Nephron (organoid): ENCODE results near the gene MYH4.
A peak's percentile ranks its signal among the peaks of the same experiment; 100 is the strongest.

Experiments
- H3K27ac Mint-ChIP-seq, 3 experiments: 2 replicates each; pipeline ENCODE4 v1.8.0; 2020; ENCODE audit warnings: mixed read lengths in 3 of 3, mild to moderate bottlenecking in 2 of 3, moderate library complexity in 1 of 3
- H3K27me3 Mint-ChIP-seq: 2 replicates; pipeline ENCODE4 v1.8.0; 2021; ENCODE audit warnings: low read depth, mild to moderate bottlenecking, moderate library complexity, mixed read lengths
- H3K36me3 Mint-ChIP-seq: 2 replicates; pipeline ENCODE4 v1.8.0; 2020; ENCODE audit warnings: low read depth, mixed read lengths
- H3K4me1 Mint-ChIP-seq: 2 replicates; pipeline ENCODE4 v1.8.0; 2020; ENCODE audit warnings: mixed read lengths
- H3K4me3 Mint-ChIP-seq, 3 experiments: 2 replicates each; pipeline ENCODE4 v1.8.0; 2020; ENCODE audit warnings: mild to moderate bottlenecking in 3 of 3, mixed read lengths in 3 of 3, moderate library complexity in 2 of 3
- H3K9me3 Mint-ChIP-seq: 2 replicates; pipeline ENCODE4 v1.8.0; 2020; ENCODE audit warnings: mixed read lengths
- TF ChIP-seq, protein P1 (sequence below), 3 experiments: fragments of 200-600 bp; sonication (generic); IDR thresholded peaks; one replicate each; pipeline ENCODE4 v1.5.0; 2021; ENCODE audit warnings: antibody characterized with exemption in 3 of 3; ENCODE audit not compliant: unreplicated experiment in 3 of 3

Gene MYH4

DNA sequence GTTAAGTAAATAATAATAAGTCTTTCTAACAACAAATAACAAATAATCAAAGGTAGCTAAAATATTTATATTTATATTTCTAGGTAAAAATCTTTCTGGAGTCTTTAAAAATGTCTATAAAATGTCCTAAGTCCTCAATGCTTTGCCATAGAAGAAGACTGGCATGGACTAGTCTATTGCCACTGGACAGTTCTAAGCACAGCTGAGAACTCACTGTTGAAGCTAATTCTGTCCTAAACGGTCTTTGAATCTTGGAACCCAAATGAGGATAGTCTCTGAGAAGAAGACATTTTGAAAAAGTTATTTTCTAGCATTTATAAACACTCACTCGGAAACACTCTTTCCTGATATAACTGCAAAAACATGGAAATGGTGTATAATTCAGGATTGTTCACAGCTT lies 48.1 kb downstream of the MYH4 start:
- H3K27me3 Mint-ChIP-seq: peaks cover 5% of the 10 kb centered on the region
- H3K4me1 Mint-ChIP-seq: peaks cover 35% of the 10 kb centered on the region
- peak overlapping the region in 2 of 3 experiments; percentile 78 to 85 for H3K4me3 Mint-ChIP-seq
- H3K27ac Mint-ChIP-seq: peak overlapping the region in 1 of 3 experiments; percentile 25
- no peaks in the 10 kb centered on the region for H3K36me3 Mint-ChIP-seq
- TF ChIP-seq, protein P1, sequence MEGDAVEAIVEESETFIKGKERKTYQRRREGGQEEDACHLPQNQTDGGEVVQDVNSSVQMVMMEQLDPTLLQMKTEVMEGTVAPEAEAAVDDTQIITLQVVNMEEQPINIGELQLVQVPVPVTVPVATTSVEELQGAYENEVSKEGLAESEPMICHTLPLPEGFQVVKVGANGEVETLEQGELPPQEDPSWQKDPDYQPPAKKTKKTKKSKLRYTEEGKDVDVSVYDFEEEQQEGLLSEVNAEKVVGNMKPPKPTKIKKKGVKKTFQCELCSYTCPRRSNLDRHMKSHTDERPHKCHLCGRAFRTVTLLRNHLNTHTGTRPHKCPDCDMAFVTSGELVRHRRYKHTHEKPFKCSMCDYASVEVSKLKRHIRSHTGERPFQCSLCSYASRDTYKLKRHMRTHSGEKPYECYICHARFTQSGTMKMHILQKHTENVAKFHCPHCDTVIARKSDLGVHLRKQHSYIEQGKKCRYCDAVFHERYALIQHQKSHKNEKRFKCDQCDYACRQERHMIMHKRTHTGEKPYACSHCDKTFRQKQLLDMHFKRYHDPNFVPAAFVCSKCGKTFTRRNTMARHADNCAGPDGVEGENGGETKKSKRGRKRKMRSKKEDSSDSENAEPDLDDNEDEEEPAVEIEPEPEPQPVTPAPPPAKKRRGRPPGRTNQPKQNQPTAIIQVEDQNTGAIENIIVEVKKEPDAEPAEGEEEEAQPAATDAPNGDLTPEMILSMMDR (IDR thresholded peaks at IDR 0.05; ENCODE audit: unreplicated experiment in 3 of 3): no peak
- no peaks in the 10 kb centered on the region for H3K9me3 Mint-ChIP-seq

DNA sequence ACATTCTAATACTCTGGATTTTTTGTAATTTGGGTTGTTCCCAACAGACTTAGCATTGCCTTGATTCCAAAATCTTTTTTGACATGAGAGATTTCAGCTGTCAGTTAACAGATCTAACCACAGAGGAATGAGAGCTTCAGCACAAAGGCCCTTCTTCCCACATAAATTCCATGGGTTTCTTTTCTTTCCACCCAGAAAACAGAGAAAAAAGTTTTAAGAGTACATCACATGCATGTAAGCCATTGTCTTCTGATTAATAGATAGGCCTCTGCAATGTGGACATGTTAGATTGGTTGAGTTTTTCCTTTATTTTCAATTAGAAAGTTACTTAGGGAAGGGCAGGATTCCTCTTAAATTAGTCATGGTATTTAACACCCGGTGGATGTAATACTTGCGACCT lies 48.5 kb downstream of the MYH4 start:
- Mint-ChIP-seq H3K27me3 (peaks cover 5% of the 10 kb centered on the region), H3K9me3 (no peaks in the 10 kb centered on the region), H3K27ac (peak overlapping the region; percentile 17 to 71 (median 25)), H3K36me3 (no peaks in the 10 kb centered on the region), H3K4me3 (peak overlapping the region in 2 of 3 experiments; percentile 78 to 85), H3K4me1 (peaks cover 39% of the 10 kb centered on the region)
- TF ChIP-seq, protein P1 (IDR thresholded peaks at IDR 0.05; ENCODE audit: unreplicated experiment in 3 of 3): no peak

DNA sequence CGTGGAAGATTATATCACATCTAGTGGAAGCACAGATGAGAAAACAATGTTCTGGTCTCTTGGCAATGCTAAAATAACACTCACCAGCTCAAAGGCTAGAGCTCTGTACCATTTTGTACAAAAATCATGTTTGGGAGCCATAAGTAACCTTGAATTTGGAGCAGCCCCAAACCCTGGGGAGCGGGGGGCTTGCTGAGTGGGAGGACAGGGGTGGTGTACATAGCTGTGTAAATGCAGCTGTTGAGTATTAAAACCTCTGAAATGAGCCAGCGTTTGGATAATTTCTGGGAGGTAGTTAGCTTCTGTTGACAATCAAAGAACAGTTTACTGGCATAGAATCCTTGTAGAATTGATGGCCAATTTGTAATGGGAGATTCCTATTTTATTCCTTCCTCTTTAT lies 51.9 kb downstream of the MYH4 start:
- TF ChIP-seq, protein P1 (IDR thresholded peaks at IDR 0.05; ENCODE audit: unreplicated experiment in 3 of 3): no peak
- peak overlapping the region; percentile 68 to 92 (median 82) for H3K27ac Mint-ChIP-seq
- peaks cover 40% of the 10 kb centered on the region for H3K4me1 Mint-ChIP-seq
- peak overlapping the region in 1 of 3 experiments; percentile 56 for H3K4me3 Mint-ChIP-seq
- no peaks in the 10 kb centered on the region for H3K36me3 Mint-ChIP-seq
- H3K9me3 Mint-ChIP-seq: no peaks in the 10 kb centered on the region
- H3K27me3 Mint-ChIP-seq: peaks cover 5% of the 10 kb centered on the region

DNA sequence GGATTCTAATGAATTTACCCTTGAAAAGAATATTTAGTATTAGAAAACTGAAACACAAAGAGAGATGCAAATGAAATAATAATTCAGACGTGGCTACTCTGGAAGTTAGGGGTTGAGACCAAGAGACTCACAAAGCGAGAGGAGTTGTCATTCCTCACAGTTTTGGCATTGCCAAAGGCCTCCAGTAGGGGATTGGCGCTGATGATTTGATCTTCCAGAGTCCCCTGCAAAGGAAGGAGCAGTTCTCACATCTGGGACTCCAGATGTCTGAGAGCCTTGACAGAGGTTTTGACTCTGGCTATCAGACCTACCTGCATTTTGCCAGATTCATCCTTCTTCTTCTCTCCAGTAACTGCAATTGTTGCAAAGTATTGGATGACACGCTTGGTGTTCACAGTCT lies 54.2 kb downstream of the MYH4 start:
- H3K9me3 Mint-ChIP-seq: no peaks in the 10 kb centered on the region
- H3K36me3 Mint-ChIP-seq: no peaks in the 10 kb centered on the region
- TF ChIP-seq, protein P1 (IDR thresholded peaks at IDR 0.05; ENCODE audit: unreplicated experiment in 3 of 3): no peak
- no peak overlapping the region for H3K27ac Mint-ChIP-seq
- no peak overlapping the region for H3K4me3 Mint-ChIP-seq
- H3K27me3 Mint-ChIP-seq: peaks cover 9% of the 10 kb centered on the region
- peaks cover 31% of the 10 kb centered on the region for H3K4me1 Mint-ChIP-seq

GRCh38 chr17:10403589-10403988 lies 65.8 kb downstream of the MYH4 start:
- Mint-ChIP-seq H3K36me3 (no peaks in the 10 kb centered on the region), H3K9me3 (no peaks in the 10 kb centered on the region), H3K4me1 (no peaks in the 10 kb centered on the region), H3K27me3 (no peaks in the 10 kb centered on the region), H3K4me3 (no peak overlapping the region), H3K27ac (no peak overlapping the region)
- TF ChIP-seq, protein P1 (IDR thresholded peaks at IDR 0.05; ENCODE audit: unreplicated experiment in 3 of 3): no peak

GRCh38 chr17:10398352-10398751 lies 71.0 kb downstream of the MYH4 start:
- no peak overlapping the region for H3K4me3 Mint-ChIP-seq
- no peaks in the 10 kb centered on the region for H3K27me3 Mint-ChIP-seq
- no peaks in the 10 kb centered on the region for H3K9me3 Mint-ChIP-seq
- H3K4me1 Mint-ChIP-seq: peaks cover 13% of the 10 kb centered on the region
- H3K36me3 Mint-ChIP-seq: no peaks in the 10 kb centered on the region
- H3K27ac Mint-ChIP-seq: no peak overlapping the region
- TF ChIP-seq, protein P1 (IDR thresholded peaks at IDR 0.05; ENCODE audit: unreplicated experiment in 3 of 3): no peak
